Natural killer cell (primary cell): Measurements from ENCODE around the gene COL4A3. TPM values are rescaled to one million over a fixed set of nuclear protein-coding genes. Genes with fewer than 3 reads are reported as not detected.
A peak's percentile ranks its signal among the peaks of the same experiment; 100 is the strongest.

ENCODE experiments used
- ATAC-seq, 3 donors: fragments of 150-1000 bp in 2 of 3; fragments of 200-7000 bp in 1 of 3; cut with Tn5 transposase; 1 replicate in 1 of 3; 2 replicates in 2 of 3; pipeline ENCODE4 v1.10.0; 2021; ENCODE audit warnings: mild to moderate bottlenecking in 2 of 3, moderate library complexity in 2 of 3
- DNase-seq, 2 donors: peaks; one replicate each; pipeline versions ENCODE4 v3.0.0 to v3.0.0-alpha.2; 2013 to 2021; ENCODE audit warnings: mixed read lengths in 1 of 2
- H3K27ac ChIP-seq: one replicate; pipeline ENCODE4 v1.5.1; 2013; ENCODE audit warnings: mild to moderate bottlenecking, low read length
- H3K27me3 ChIP-seq: one replicate; pipeline ENCODE4 v1.6.1; 2013; ENCODE audit warnings: low read length; ENCODE audit not compliant: control insufficient read depth, insufficient read depth
- H3K36me3 ChIP-seq: one replicate; pipeline ENCODE4 v1.6.1; 2013; ENCODE audit warnings: low read length; ENCODE audit not compliant: control insufficient read depth, insufficient read depth
- H3K4me1 ChIP-seq: one replicate; pipeline ENCODE4 v1.6.1; 2013; ENCODE audit warnings: low read length; ENCODE audit not compliant: control insufficient read depth, insufficient read depth
- H3K4me3 ChIP-seq: one replicate; pipeline ENCODE4 v1.5.1; 2013; ENCODE audit warnings: low read length
- H3K9me3 ChIP-seq: one replicate; pipeline ENCODE4 v1.6.1; 2013; ENCODE audit warnings: low read length; ENCODE audit not compliant: control insufficient read depth, insufficient read depth
- H3K27ac Mint-ChIP-seq, 2 donors: one replicate each; pipeline ENCODE4 v1.8.0; 2022; ENCODE audit warnings: mild to moderate bottlenecking in 2 of 2, mixed read lengths in 2 of 2, moderate library complexity in 1 of 2
- H3K27me3 Mint-ChIP-seq, 2 donors: one replicate each; pipeline ENCODE4 v1.8.0; 2022; ENCODE audit warnings: low read depth in 2 of 2, mixed read lengths in 2 of 2
- H3K36me3 Mint-ChIP-seq: one replicate; pipeline ENCODE4 v1.8.0; 2022; ENCODE audit warnings: mixed read lengths
- H3K4me1 Mint-ChIP-seq, 2 donors: one replicate each; pipeline ENCODE4 v1.8.0; 2022; ENCODE audit warnings: mixed read lengths in 2 of 2
- H3K4me3 Mint-ChIP-seq: one replicate; pipeline ENCODE4 v1.8.0; 2022; ENCODE audit warnings: mild to moderate bottlenecking, moderate library complexity, mixed read lengths
- H3K9me3 Mint-ChIP-seq, 2 donors: one replicate each; pipeline ENCODE4 v1.8.0; 2022; ENCODE audit warnings: mixed read lengths in 2 of 2
- WGBS: methylation state at CpG from one replicate; pipeline ENCODE4 v1.1.7; 2013; ENCODE audit warnings: missing lambda C conversion rate; ENCODE audit not compliant: insufficient coverage; 5-methylcytosine and 5-hydroxymethylcytosine counted together
- intact Hi-C: fragments of 100-400 bp; cut with micrococcal nuclease; formaldehyde crosslinking; loops from one replicate; pipeline ENCODE4 v1.14.2; 2022
- total RNA-seq, 4 donors: library from RNA; stranded (reverse); fragments of 120-200 nt in 1 of 4; gene quantifications; one replicate each; pipeline versions ENCODE4 v1.2.3 to v1.2.4, GENCODE V29; 2013 to 2022
- TF ChIP-seq, protein P1 (sequence below): fragments of 200-600 bp; IDR thresholded peaks from one replicate; pipeline ENCODE4 v1.8.0; 2022; ENCODE audit warnings: antibody characterized with exemption

The COL4A3 gene
- 1 to 10 TPM in 2 of 3 donors, under 1 TPM in 1; 0.45 to 1.8 (median 1.0) TPM for total RNA-seq
- 13.8 TPM for total RNA-seq (2013)

DNA sequence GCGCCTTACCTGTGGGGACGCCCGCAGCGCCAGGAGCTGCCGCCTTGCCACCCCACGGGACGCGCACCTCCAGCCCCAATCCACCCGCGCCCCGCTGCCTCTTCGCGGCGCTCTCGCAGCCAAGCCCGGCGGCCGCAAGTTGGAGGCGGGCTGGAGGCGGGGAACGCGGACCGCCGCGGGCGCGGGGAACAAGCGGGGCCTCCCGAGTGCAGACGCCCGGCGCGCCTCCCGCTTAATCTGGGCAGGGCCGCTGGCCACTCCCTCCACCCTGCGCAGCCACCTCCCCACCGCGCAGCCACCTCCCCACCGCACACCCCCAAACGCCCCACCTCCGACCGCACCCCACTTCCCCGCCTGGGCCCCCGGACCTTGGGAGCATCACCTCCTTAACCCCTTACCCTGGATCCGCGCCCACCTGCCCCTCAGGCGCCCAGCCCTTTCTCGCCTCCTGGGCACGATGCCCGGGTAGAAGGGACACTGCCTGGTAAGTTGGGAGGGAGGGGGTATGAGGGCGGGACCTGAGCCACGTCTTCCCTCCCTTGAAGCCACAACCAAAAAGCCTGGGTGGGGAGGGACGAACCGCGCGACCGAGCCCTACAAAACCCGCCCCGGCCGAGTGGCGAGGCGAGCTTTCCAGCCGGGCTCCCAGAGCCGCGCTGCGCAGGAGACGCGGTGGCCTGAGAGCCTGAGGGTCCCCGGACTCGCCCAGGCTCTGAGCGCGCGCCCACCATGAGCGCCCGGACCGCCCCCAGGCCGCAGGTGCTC is at the start of gene COL4A3, which contains the start of gene COL4A4:
COL4A3 (plus strand) TSS at position 627 of the 765 bp plus-strand sequence; CDS start at position 730, 103 bp downstream.
COL4A4 (minus strand) TSS at position 208 of the 765 bp plus-strand sequence. CDS start 16,722 bp downstream, outside the sequence.
- WGBS: 2% methylated on average over 73 of the region's 77 CpGs
- intact Hi-C loops: no loop called here
- Histone ChIP-seq H3K27me3 (peaks cover 8% of the 10 kb centered on the region), H3K36me3 (no peaks in the 10 kb centered on the region), H3K4me3 (peak within 1 kb of the TSS; percentile 32), H3K27ac (no peak within 1 kb of the TSS), H3K4me1 (peaks cover 13% of the 10 kb centered on the region), H3K9me3 (no peaks in the 10 kb centered on the region)
- Mint-ChIP-seq H3K27me3 (peaks cover 25 to 61% of the 10 kb centered on the region in 2 donors), H3K4me1 (peaks cover 0 to 5% of the 10 kb centered on the region in 2 donors), H3K9me3 (no peaks in the 10 kb centered on the region), H3K27ac (no peak within 1 kb of the TSS), H3K4me3 (peak within 1 kb of the TSS; percentile 80), H3K36me3 (no peaks in the 10 kb centered on the region)
- DNase-seq (peak in 1 of 2 donors; percentile 1), ATAC-seq (peak; percentile 26 to 61 (median 58))
- TF ChIP-seq, protein P1, sequence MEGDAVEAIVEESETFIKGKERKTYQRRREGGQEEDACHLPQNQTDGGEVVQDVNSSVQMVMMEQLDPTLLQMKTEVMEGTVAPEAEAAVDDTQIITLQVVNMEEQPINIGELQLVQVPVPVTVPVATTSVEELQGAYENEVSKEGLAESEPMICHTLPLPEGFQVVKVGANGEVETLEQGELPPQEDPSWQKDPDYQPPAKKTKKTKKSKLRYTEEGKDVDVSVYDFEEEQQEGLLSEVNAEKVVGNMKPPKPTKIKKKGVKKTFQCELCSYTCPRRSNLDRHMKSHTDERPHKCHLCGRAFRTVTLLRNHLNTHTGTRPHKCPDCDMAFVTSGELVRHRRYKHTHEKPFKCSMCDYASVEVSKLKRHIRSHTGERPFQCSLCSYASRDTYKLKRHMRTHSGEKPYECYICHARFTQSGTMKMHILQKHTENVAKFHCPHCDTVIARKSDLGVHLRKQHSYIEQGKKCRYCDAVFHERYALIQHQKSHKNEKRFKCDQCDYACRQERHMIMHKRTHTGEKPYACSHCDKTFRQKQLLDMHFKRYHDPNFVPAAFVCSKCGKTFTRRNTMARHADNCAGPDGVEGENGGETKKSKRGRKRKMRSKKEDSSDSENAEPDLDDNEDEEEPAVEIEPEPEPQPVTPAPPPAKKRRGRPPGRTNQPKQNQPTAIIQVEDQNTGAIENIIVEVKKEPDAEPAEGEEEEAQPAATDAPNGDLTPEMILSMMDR: no peak

DNA sequence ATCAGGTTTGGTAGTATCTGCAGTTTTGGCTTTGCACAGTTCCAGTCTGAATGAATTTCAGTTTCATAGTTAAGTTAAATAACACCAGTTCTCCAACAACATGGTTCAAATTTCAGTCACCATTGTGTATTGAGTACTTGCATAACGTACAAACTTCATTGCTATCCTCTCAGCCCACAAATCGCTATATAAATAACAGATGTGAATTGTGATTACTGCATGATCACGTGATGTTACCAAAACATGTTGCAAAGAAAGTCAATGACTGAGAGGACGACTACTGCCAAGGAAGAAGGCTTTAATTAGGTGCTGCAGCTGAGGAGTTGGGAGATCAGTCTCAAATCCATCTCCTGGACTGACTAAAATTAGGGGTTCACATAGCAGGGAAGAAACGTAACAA is 48.7 kb upstream of the COL4A3 start:
- ATAC-seq: no peak

DNA sequence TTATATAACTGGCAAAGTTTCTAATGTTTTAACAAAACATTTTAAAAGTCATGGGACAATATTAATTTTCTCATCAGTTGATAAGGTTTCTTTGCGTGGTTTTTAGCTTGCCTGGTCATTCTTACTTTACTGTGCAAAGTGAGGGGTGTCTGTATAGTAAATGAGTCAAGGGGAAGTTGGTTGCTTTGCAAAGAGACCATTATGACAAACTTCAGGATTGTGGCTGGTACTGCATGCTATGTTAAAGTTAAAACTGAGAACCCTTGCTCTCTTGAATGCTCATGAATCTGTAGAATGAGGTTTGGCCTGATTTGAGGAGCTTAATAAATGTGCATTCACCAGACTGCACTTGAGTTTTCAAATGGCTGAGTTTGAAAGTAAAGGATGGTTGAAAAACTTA is 47.4 kb upstream of the COL4A3 start:
- Mint-ChIP-seq H3K27me3 (peaks cover 6 to 26% of the 10 kb centered on the region in 2 donors), H3K27ac (no peak overlapping the region), H3K4me3 (no peak overlapping the region), H3K36me3 (no peaks in the 10 kb centered on the region), H3K9me3 (no peaks in the 10 kb centered on the region), H3K4me1 (no peaks in the 10 kb centered on the region)
- DNase-seq: no peak
- Histone ChIP-seq H3K4me1 (no peaks in the 10 kb centered on the region), H3K36me3 (no peaks in the 10 kb centered on the region), H3K9me3 (no peaks in the 10 kb centered on the region), H3K4me3 (no peak overlapping the region), H3K27me3 (no peaks in the 10 kb centered on the region), H3K27ac (no peak overlapping the region)
- TF ChIP-seq, protein P1: no peak
- intact Hi-C loops: no loop called here
- no peak for ATAC-seq
- 67% methylated on average over 1 of the region's 1 CpG for WGBS

More for the DNA sequence above, 48.7 kb upstream of the COL4A3 start:
- TF ChIP-seq, protein P1: no peak
- H3K4me1 Mint-ChIP-seq: no peaks in the 10 kb centered on the region
- H3K27me3 Mint-ChIP-seq: peaks cover 6 to 26% of the 10 kb centered on the region in 2 donors
- H3K9me3 Mint-ChIP-seq: no peaks in the 10 kb centered on the region
- H3K9me3 ChIP-seq: no peaks in the 10 kb centered on the region
- no peaks in the 10 kb centered on the region for H3K4me1 ChIP-seq
- H3K36me3 ChIP-seq: no peaks in the 10 kb centered on the region
- intact Hi-C loops: no loop called here
- H3K36me3 Mint-ChIP-seq: no peaks in the 10 kb centered on the region
- DNase-seq: no peak
- H3K27ac ChIP-seq: no peak overlapping the region
- no peaks in the 10 kb centered on the region for H3K27me3 ChIP-seq
- H3K27ac Mint-ChIP-seq: no peak overlapping the region
- H3K4me3 Mint-ChIP-seq: no peak overlapping the region
- 80% methylated on average over 4 of the region's 5 CpGs for WGBS
- H3K4me3 ChIP-seq: no peak overlapping the region
